GM19468 (cell line): Measurements from ENCODE around the gene EFHC2.

Experiments used
- ATAC-seq: cut with Tn5 transposase; IDR thresholded peaks from one replicate; pipeline ENCODE4 v1.9.1; 2021; ENCODE audit warnings: mild to moderate bottlenecking, moderate library complexity, moderate number of reproducible peaks; ENCODE audit not compliant: unreplicated experiment; ENCODE audit errors: extremely low read depth

The EFHC2 gene

GRCh38 chrX:44167116-44167515 lies 176.4 kb downstream of the EFHC2 start:
- ATAC-seq: no peak

- no peak for ATAC-seq
These were observed 180.5 kb downstream of the EFHC2 start for GRCh38 chrX:44162964-44163475.

- no peak for ATAC-seq
These were observed 185.6 kb downstream of the EFHC2 start for GRCh38 chrX:44157858-44158257.

DNA sequence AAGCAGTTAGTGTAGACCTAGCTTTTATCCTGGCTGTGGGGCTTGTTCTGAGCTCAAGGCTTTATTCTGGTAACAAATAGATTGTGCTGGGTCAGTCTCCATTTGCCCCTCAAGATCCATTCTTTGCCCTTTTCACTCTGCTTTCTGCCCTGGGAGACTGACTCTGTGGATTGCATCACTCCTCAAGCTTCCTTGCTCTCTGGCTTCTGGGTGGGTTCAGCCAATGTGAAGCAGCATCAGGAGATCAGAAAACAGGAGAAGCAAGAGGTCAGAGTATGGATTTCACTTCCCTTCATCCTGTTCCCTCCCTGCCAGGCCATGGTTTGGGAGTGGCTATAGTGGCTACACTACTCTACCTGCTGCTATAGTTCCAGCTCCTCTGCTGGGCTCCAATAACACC lies 186.2 kb downstream of the EFHC2 start:
- ATAC-seq: no peak

GRCh38 chrX:44156726-44157125 lies 186.7 kb downstream of the EFHC2 start:
- ATAC-seq: no peak

GRCh38 chrX:44155126-44155525 lies 188.3 kb downstream of the EFHC2 start:
- no peak for ATAC-seq

DNA sequence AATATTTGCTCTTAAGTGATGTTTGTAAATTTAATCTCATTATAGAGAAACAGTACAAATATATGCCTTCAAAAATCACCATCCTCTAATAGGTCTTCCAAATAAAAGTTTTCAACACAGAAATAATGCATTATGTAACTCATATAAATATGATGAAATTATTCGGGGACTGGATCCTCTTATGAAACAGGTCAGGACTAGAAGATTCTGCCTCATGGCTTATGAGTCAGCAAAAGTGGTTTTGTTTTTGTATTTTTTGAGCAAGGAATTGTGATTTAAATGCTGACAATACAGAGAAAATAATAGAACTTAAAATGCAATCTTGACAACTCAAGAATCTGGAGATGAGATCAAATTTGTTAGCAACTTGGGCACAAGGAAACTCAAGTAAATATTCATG lies 190.6 kb downstream of the EFHC2 start:
- no peak for ATAC-seq

DNA sequence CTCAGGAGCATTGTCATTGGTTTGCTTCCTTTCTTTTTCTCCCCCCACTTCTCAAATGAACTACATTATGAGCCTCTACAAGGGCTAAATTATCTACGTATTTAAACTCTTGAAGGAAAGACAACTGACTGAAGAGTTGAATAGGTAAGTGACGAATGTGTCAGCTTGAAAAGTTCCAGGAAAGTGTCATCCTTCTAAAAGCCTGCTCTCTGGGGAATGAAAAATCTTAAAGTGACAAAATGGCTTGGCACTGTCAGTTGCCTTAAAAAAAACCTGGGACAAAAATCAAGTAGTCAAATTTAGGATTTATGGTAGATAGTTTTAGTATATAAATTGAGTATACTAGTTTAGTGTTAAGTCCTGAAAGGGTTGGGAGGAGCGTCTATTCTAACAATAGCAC lies 196.3 kb downstream of the EFHC2 start:
- no peak for ATAC-seq

- no peak for ATAC-seq
These were observed 199.1 kb downstream of the EFHC2 start for GRCh38 chrX:44144177-44144945.

- ATAC-seq: no peak
These were observed 200.3 kb downstream of the EFHC2 start for GRCh38 chrX:44143061-44143602.

- ATAC-seq: no peak
These were observed 213.3 kb downstream of the EFHC2 start for GRCh38 chrX:44130189-44130588.

DNA sequence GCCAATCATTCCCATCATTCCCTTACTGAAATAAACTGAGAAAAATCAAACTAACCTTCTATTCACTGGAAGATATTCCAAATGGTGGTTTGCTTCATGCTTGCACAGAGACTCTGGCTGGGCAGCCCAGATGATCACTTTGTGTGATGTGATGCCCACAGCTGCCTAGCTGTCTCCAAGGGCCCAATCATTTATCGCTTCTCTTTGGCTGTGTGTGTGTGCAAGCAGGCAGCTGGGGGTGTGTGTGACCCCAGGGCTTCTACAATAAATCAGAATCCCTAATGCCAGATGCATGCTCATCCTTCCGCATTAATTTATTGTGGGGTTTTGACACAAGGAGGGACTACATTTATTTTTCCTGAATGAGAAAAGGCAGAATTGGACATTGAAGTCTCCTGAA lies 230.1 kb downstream of the EFHC2 start:
- ATAC-seq: no peak

- ATAC-seq: no peak
These were observed 236.6 kb downstream of the EFHC2 start for GRCh38 chrX:44106864-44107263.

DNA sequence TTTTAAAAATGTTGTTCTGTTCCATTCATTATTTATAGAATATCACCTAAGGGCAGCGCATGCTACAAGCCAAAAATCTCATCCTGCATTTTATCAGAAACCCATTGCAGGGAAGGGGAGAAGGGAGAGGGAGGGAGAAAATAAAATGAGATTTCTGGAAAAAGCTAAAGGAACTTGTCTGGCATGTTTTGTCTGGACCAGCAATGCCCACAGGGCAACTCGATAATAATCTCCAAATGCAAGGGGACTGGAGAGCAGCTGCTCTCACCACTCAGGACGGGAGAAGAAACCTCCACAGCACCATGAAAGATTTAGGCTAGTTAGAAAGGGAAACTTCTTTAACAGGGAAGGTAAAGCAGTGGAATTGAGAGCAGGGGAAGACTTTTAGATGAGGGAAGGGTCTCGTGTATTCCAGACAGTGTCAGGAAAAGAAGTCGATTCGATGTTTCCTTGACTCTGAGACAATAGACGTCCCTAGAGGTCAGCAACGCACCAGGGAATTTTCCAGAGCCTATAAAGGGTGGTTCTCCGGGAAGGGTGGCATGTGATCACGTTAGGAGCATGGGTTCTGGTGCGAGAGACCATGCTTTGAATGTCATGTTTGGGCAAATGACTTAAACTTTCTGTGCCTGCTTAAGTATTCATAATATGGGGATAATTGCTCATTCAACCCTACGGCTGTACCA lies 238.1 kb downstream of the EFHC2 start:
- ATAC-seq: no peak

DNA sequence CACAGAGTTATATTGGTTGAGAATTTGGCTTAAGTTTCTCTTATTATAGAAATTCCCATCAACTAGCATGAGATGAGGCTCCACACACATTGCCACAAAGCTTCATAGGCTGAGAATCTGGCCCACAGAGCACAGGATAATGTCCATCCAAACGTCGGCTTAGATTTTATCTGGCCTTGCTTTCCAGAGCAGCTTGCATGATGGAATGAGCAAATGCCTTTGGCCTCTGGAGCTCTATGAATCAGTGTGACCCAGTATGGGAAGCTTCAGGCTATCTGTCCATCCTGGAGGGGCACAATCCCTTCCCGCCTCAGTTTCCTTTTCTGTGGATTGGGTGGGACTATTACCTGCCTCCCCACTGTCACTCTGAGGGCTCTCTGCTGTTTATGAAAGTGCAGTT lies 238.8 kb downstream of the EFHC2 start:
- ATAC-seq: no peak

GRCh38 chrX:44101281-44101680 lies 242.2 kb downstream of the EFHC2 start:
- no peak for ATAC-seq

DNA sequence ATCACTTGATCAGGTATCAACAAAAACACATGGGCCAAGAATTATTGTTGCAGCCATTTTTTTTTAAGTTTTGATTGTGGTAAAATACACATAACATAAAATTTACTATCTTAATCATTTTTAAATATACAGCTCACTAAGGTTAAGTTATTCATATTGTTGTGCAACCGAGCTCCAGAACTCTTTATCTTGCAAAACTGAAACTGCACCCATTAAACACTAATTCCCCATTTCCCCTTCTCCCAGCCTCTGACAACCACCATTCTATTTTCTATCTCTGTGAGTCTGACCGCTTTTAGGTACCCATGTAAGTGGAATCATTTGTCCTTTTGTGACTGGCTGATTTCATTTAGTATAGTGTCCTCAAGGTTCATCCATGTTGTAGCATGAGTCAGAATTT lies 244.1 kb downstream of the EFHC2 start:
- no peak for ATAC-seq
